ENCODE data around the gene GJA3. TPM values are rescaled to one million over a fixed set of nuclear protein-coding genes. Genes with fewer than 3 reads are reported as not detected.

GJA3 gene
- total RNA-seq, 2 donors from 2014 or later, result 0.59 to 5.2 TPM

DNA sequence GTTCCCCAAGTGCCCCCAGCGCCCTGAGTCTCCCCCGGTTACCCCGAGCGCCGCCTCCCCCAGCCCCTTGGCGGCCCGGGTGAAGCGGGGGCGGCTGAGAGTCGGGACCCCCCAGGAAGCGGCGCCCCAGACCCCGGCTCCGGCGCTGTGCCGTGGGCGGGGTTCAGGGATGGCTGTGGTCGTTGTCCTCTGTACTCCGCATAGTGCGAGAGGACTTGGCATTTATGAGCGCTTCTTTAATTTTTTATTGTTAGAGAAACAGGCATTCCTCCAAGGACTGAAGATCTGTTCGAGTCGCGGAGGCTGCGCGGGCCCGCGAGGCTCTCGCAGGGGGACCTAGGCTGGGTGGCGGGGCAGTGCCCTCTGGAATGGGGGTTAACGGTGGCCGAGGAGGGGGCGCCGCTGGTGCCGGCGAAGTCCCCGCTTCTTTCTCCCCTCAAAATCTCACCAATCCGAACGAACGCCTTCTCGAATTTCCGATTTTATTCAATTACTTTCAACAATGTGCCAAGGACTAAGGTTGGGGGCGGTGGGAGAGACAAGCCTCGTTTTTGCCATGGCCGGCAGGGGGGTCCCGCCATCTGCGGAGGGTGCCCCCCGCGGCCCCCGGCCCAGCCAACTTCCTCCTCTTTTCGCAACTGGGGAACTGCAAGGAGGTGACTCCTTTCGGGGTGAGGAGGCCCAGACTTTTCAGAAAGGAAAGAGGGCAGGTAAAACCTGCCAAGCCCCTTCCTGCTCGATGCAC lies 32.5 kb upstream of the GJA3 start:
- no peak for DNase-seq (ENCODE audit: low spot score)
- Histone ChIP-seq H3K4me3 (peak overlapping the region; percentile 30 to 47), H3K36me3 (no peaks in the 10 kb centered on the region), H3K27me3 (replicated peaks; ENCODE audit: insufficient read depth) (no peaks in the 10 kb centered on the region), H3K9me3 (no peaks in the 10 kb centered on the region), H3K4me1 (replicated peaks) (peaks cover 5% of the 10 kb centered on the region), H3K27ac (no peak overlapping the region)
- 4% methylated on average over 42 of the region's 53 CpGs for WGBS
- TF ChIP-seq, protein P1, sequence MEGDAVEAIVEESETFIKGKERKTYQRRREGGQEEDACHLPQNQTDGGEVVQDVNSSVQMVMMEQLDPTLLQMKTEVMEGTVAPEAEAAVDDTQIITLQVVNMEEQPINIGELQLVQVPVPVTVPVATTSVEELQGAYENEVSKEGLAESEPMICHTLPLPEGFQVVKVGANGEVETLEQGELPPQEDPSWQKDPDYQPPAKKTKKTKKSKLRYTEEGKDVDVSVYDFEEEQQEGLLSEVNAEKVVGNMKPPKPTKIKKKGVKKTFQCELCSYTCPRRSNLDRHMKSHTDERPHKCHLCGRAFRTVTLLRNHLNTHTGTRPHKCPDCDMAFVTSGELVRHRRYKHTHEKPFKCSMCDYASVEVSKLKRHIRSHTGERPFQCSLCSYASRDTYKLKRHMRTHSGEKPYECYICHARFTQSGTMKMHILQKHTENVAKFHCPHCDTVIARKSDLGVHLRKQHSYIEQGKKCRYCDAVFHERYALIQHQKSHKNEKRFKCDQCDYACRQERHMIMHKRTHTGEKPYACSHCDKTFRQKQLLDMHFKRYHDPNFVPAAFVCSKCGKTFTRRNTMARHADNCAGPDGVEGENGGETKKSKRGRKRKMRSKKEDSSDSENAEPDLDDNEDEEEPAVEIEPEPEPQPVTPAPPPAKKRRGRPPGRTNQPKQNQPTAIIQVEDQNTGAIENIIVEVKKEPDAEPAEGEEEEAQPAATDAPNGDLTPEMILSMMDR (IDR thresholded peaks at IDR 0.05), result no peak
- intact Hi-C loops (cut with DNase I), result loop anchor here (10.0 kb wide), 1 partner anchor 291 kb away; no protein-coding TSS in a partner anchor

DNA sequence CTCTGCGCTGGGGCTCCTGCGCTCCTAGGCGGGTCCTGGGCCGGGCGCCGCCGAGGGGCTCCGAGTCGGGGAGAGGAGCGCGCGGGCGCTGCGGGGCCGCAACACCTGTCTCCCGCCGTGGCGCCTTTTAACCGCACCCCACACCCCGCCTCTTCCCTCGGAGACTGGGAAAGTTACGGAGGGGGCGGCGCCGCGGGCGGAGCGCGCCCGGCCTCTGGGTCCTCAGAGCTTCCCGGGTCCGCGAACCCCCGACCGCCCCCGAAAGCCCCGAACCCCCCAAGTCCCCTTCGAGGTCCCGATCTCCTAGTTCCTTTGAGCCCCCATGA lies 31.9 kb upstream of the GJA3 start, which contains the start of gene GJB2:
Gene GJB2 (minus strand): TSS at position 103 of the 326 bp plus-strand sequence. CDS start 3,357 bp downstream, outside the sequence.
- Histone ChIP-seq H3K9me3 (no peaks in the 10 kb centered on the region), H3K27ac (no peak within 1 kb of the TSS), H3K4me3 (peak within 1 kb of the TSS; percentile 30 to 47), H3K27me3 (replicated peaks; ENCODE audit: insufficient read depth) (no peaks in the 10 kb centered on the region), H3K36me3 (no peaks in the 10 kb centered on the region), H3K4me1 (replicated peaks) (peaks cover 5% of the 10 kb centered on the region)
- intact Hi-C loops (cut with DNase I), result loop anchor here (10.0 kb wide), 1 partner anchor 292 kb away; no protein-coding TSS in a partner anchor
- WGBS, result 1% methylated on average over 38 of the region's 39 CpGs
- TF ChIP-seq, protein P1 (IDR thresholded peaks at IDR 0.05), result no peak
- TF ChIP-seq POLR2AphosphoS5 (IDR thresholded peaks at IDR 0.05) (no peak), POLR2A (IDR thresholded peaks at IDR 0.05) (no peak)
- no peak for DNase-seq (ENCODE audit: low spot score)

DNA sequence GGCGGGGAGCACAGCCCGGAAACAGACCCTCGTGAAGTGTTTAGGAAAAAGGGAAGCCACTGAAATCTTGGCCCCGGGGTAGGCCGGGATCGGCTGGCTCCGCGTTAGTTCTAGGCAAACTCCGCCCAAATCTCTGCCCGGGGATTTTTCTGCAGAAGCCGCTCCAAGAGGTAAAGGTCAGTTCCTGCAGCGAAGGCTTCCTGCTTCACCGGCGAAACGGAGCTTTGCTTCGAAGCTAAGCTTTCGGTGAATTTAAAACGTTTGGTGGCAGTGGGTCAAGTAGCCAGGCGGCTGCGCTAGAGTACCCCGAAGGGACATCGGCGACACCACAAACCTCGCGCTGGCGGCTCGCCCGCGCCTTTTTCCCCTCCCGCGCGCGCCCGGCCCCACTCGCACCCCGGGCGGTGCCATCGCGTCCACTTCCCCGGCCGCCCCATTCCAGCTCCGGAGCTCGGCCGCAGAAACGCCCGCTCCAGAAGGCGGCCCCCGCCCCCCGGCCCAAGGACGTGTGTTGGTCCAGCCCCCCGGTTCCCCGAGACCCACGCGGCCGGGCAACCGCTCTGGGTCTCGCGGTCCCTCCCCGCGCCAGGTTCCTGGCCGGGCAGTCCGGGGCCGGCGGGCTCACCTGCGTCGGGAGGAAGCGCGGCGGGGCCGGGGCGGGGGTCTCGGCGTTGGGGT lies 31.4 kb upstream of the GJA3 start:
- peak overlapping the region; percentile 30 to 47 for H3K4me3 ChIP-seq
- TF ChIP-seq, protein P1 (IDR thresholded peaks at IDR 0.05), result no peak
- TF ChIP-seq POLR2AphosphoS5 (IDR thresholded peaks at IDR 0.05) (no peak), POLR2A (IDR thresholded peaks at IDR 0.05) (no peak)
- peaks cover 5% of the 10 kb centered on the region for H3K4me1 ChIP-seq (replicated peaks)
- H3K9me3 ChIP-seq, result no peaks in the 10 kb centered on the region
- H3K27me3 ChIP-seq (replicated peaks; ENCODE audit: insufficient read depth), result no peaks in the 10 kb centered on the region
- whole genome bisulfite sequencing, result 2% methylated on average over 68 of the region's 73 CpGs
- no peak overlapping the region for H3K27ac ChIP-seq
- no peak for DNase-seq (ENCODE audit: low spot score)
- H3K36me3 ChIP-seq, result no peaks in the 10 kb centered on the region
- intact Hi-C loops (cut with DNase I), result loop anchor here (10.0 kb wide), 1 partner anchor 293 kb away; no protein-coding TSS in a partner anchor

DNA sequence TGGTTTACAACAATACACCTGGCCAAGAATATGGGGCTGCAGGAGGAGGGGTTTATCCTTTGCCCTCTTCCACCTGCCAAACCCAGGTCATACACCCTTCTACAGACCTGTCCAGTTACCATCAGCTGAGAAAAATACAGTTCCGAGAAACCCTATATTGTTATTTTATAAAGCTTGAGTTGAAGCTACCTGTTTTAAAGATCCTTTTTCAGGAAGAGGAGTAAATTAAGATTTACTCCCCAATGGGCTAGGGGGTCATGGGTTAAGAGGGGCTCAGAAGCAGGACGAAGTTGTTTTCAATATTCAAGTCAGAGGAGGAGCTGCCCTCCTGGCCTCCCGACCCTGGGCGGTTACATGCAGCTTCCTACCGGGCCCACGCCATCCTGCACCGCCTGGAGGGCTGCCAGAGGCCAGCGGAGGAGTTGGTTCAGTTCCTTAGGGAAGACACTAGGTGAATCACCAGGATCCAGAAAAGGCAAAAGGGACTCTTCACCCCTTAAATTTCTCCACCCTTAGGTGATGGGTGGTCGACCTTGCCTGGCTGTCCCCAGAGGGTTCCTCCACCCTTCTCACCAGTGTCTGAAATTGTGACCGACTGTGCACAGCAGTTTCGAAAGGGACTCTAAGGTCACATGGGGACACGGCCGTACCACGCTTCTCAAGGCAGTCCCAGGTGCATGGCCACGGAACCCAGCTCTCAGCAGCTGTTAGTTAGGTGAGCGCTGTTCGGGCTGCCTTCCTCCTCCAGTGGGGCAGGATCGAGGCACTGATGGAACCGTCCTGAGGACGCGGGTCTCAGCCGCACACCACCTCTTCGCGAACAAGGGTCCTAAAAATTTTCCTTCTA lies 30.7 kb upstream of the GJA3 start:
- no peak for DNase-seq (ENCODE audit: low spot score)
- Histone ChIP-seq H3K4me1 (replicated peaks) (peaks cover 5% of the 10 kb centered on the region), H3K9me3 (no peaks in the 10 kb centered on the region), H3K4me3 (peak overlapping the region in 1 of 2 donors; percentile 47), H3K27ac (no peak overlapping the region), H3K27me3 (replicated peaks; ENCODE audit: insufficient read depth) (no peaks in the 10 kb centered on the region), H3K36me3 (no peaks in the 10 kb centered on the region)
- intact Hi-C loops (cut with DNase I), result loop anchor here (10.0 kb wide), 1 partner anchor 293 kb away; no protein-coding TSS in a partner anchor
- WGBS, result 77% methylated on average over 24 of the region's 24 CpGs
- TF ChIP-seq POLR2AphosphoS5 (IDR thresholded peaks at IDR 0.05), result no peak
- TF ChIP-seq, protein P1 (IDR thresholded peaks at IDR 0.05), result no peak
- no peak for TF ChIP-seq POLR2A (IDR thresholded peaks at IDR 0.05)
